Neural cell (in vitro differentiated cells): ENCODE measurements around the gene RPL10A. TPM values are rescaled to one million over a fixed set of nuclear protein-coding genes. Genes with fewer than 3 reads are reported as not detected.

Source experiments
- H2AFZ ChIP-seq: fragments of 200-600, 300-800 bp; sonication (generic), shearing (Covaris generic); 2 replicates; pipeline ENCODE4 v1.6.0; 2014; ENCODE audit warnings: low read depth, mild to moderate bottlenecking, antibody characterized with exemption, low read length, moderate library complexity
- H3F3A ChIP-seq: fragments of 200-600 bp; shearing (Covaris generic); 2 replicates; pipeline ENCODE4 v1.6.1; 2016; ENCODE audit warnings: mild to moderate bottlenecking, moderate library complexity, mixed read lengths, antibody characterized with exemption, low read length; ENCODE audit not compliant: insufficient read depth, poor library complexity, severe bottlenecking
- H3K27ac ChIP-seq: fragments of 200-600, 300-800 bp; sonication (generic), shearing (Covaris generic); 2 replicates; pipeline ENCODE4 v1.5.1; 2014; ENCODE audit warnings: mild to moderate bottlenecking, low read length, moderate library complexity
- H3K27me3 ChIP-seq: fragments of 300-800, 200-600 bp; sonication (generic), shearing (Covaris generic); 2 replicates; pipeline ENCODE4 v1.6.0; 2014; ENCODE audit warnings: mild to moderate bottlenecking, low read depth, low read length, moderate library complexity; ENCODE audit not compliant: insufficient read depth
- H3K36me3 ChIP-seq: fragments of 300-800, 200-600 bp; sonication (generic), shearing (Covaris generic); 2 replicates; pipeline ENCODE4 v1.5.1; 2014; ENCODE audit warnings: mild to moderate bottlenecking, antibody characterized with exemption, low read length, moderate library complexity; ENCODE audit not compliant: insufficient read depth
- H3K4me2 ChIP-seq: fragments of 300-800, 200-600 bp; sonication (generic), shearing (Covaris generic); 2 replicates; pipeline ENCODE4 v1.6.0; 2014; ENCODE audit warnings: mild to moderate bottlenecking, low read length
- H3K4me3 ChIP-seq: fragments of 300-800, 200-600 bp; sonication (generic), shearing (Covaris generic); 2 replicates; pipeline ENCODE4 v1.5.1; 2014; ENCODE audit warnings: mild to moderate bottlenecking, low read length, moderate library complexity
- H3K79me2 ChIP-seq: fragments of 200-600 bp; shearing (Covaris generic); replicated peaks from 2 replicates; pipeline ENCODE4 v1.6.0; 2014; ENCODE audit warnings: mild to moderate bottlenecking, low read length, moderate library complexity; ENCODE audit not compliant: insufficient read depth
- H3K9ac ChIP-seq: fragments of 300-800, 200-600 bp; sonication (generic), shearing (Covaris generic); 2 replicates; pipeline ENCODE4 v1.6.1; 2016; ENCODE audit warnings: mild to moderate bottlenecking, low read length, mixed read lengths
- H3K9me2 ChIP-seq: fragments of 200-600 bp; shearing (Covaris generic); 2 replicates; pipeline ENCODE4 v1.6.1; 2016; ENCODE audit warnings: mild to moderate bottlenecking, low read length, mixed read lengths; ENCODE audit not compliant: insufficient read depth
- H3K9me3 ChIP-seq: fragments of 200-600, 300-800 bp; sonication (generic), shearing (Covaris generic); 2 replicates; pipeline ENCODE4 v1.6.1; 2016; ENCODE audit warnings: mild to moderate bottlenecking, mixed run types, low read length, moderate library complexity, mixed read lengths
- H4K20me1 ChIP-seq: fragments of 200-600 bp; shearing (Covaris generic); 2 replicates; pipeline ENCODE4 v1.6.1; 2016; ENCODE audit warnings: mild to moderate bottlenecking, mixed run types; ENCODE audit not compliant: insufficient read depth
- EP300 ChIP-seq: fragments of 450-650 bp; conservative IDR thresholded peaks from 2 replicates; pipeline ENCODE4 v1.6.1; 2014; ENCODE audit warnings: antibody characterized with exemption, mild to moderate bottlenecking, moderate library complexity; ENCODE audit not compliant: poor library complexity, severe bottlenecking
- EZH2 ChIP-seq: fragments of 200-600, 300-800 bp; shearing (Covaris generic), sonication (generic); IDR thresholded peaks from 2 replicates; pipeline ENCODE4 v1.6.1; 2014; ENCODE audit warnings: antibody characterized with exemption, low read length, borderline replicate concordance, mild to moderate bottlenecking; ENCODE audit not compliant: insufficient read depth, poor library complexity, severe bottlenecking
- MXI1 ChIP-seq: fragments of 450-650 bp; conservative IDR thresholded peaks from 2 replicates; pipeline ENCODE4 v1.6.1; 2014; ENCODE audit warnings: antibody characterized with exemption, mild to moderate bottlenecking; ENCODE audit not compliant: poor library complexity, severe bottlenecking
- POLR2AphosphoS5 ChIP-seq: IDR thresholded peaks from 2 replicates; pipeline ENCODE4 v1.6.1; 2012
- RAD21 ChIP-seq: fragments of 450-650 bp; conservative IDR thresholded peaks from 2 replicates; pipeline ENCODE4 v1.6.1; 2014; ENCODE audit warnings: antibody characterized with exemption, mild to moderate bottlenecking, moderate library complexity
- SMC3 ChIP-seq: fragments of 450-650 bp; conservative IDR thresholded peaks from 2 replicates; pipeline ENCODE4 v1.6.1; 2014; ENCODE audit warnings: antibody characterized with exemption, mild to moderate bottlenecking, moderate library complexity; ENCODE audit not compliant: poor library complexity
- TAF1 ChIP-seq: IDR thresholded peaks from 2 replicates; pipeline ENCODE4 v1.6.1; 2012; ENCODE audit warnings: low read depth
- polyA plus RNA-seq: library from polyadenylated mRNA; depleted of rRNA; stranded (reverse); fragments of >200 nt; gene quantifications from 2 replicates; pipeline ENCODE4 v1.2.3, GENCODE V29; 2014
- TF ChIP-seq, protein P1 (sequence below): IDR thresholded peaks from 2 replicates; pipeline ENCODE4 v1.6.1; 2012; ENCODE audit warnings: borderline replicate concordance
- TF ChIP-seq, protein P2 (sequence below): fragments of 450-650 bp; IDR thresholded peaks from 2 replicates; pipeline ENCODE4 v1.5.1; 2014; ENCODE audit warnings: antibody characterized with exemption, mild to moderate bottlenecking, moderate library complexity; ENCODE audit not compliant: poor library complexity, severe bottlenecking

The RPL10A gene
- polyA plus RNA-seq, 1 donor from 2014 or later = 1,049 TPM

DNA sequence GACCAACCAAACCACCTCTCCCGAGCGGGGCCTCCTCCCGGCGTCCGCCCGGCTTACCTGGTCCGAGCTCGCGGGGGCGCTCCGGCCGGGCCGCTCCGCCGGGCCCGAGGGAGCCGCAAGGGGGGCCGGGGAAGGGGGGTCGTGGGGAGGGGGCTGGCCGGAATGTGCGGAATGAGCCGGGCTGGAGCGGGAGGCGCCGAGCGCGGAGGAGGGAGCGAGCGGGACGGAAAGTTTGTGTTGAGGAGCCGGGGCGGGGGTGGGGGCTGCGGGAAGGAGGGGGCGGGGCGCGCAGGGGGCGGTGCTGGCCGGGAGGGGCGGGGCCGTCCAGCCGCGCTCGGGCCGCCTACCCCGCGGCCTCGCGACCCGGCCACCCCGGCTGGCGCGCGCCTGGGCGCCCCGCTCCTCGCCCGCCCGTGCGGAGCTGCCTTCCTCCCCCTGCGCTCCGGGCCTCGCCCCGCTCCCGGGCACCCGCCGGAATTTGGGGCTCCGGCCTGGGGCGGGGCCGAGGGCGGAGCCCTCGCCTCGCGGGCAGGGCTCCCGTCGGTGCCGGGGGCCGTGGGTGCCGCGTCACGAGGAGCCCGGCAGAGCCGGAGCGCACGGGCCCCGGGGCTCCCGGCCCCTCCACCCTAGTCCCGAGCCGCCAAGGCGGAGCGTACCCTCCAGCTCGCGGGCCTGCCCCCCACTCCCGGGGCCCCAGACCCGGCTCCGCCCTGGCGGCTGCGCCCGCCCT is 28.8 kb downstream of the RPL10A start, which contains the start of gene TEAD3:
Gene TEAD3, minus strand, starts transcription at position 239 of the 730 bp plus-strand sequence.
- H3K9me2 ChIP-seq = no peaks in the 10 kb centered on the region
- TF ChIP-seq TAF1 (no peak), RAD21 (no peak), EZH2 (no peak), SMC3 (no peak), EP300 (no peak), MXI1 (no peak), POLR2AphosphoS5 (no peak)
- TF ChIP-seq, protein P1, sequence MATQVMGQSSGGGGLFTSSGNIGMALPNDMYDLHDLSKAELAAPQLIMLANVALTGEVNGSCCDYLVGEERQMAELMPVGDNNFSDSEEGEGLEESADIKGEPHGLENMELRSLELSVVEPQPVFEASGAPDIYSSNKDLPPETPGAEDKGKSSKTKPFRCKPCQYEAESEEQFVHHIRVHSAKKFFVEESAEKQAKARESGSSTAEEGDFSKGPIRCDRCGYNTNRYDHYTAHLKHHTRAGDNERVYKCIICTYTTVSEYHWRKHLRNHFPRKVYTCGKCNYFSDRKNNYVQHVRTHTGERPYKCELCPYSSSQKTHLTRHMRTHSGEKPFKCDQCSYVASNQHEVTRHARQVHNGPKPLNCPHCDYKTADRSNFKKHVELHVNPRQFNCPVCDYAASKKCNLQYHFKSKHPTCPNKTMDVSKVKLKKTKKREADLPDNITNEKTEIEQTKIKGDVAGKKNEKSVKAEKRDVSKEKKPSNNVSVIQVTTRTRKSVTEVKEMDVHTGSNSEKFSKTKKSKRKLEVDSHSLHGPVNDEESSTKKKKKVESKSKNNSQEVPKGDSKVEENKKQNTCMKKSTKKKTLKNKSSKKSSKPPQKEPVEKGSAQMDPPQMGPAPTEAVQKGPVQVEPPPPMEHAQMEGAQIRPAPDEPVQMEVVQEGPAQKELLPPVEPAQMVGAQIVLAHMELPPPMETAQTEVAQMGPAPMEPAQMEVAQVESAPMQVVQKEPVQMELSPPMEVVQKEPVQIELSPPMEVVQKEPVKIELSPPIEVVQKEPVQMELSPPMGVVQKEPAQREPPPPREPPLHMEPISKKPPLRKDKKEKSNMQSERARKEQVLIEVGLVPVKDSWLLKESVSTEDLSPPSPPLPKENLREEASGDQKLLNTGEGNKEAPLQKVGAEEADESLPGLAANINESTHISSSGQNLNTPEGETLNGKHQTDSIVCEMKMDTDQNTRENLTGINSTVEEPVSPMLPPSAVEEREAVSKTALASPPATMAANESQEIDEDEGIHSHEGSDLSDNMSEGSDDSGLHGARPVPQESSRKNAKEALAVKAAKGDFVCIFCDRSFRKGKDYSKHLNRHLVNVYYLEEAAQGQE = no peak
- TF ChIP-seq, protein P2, sequence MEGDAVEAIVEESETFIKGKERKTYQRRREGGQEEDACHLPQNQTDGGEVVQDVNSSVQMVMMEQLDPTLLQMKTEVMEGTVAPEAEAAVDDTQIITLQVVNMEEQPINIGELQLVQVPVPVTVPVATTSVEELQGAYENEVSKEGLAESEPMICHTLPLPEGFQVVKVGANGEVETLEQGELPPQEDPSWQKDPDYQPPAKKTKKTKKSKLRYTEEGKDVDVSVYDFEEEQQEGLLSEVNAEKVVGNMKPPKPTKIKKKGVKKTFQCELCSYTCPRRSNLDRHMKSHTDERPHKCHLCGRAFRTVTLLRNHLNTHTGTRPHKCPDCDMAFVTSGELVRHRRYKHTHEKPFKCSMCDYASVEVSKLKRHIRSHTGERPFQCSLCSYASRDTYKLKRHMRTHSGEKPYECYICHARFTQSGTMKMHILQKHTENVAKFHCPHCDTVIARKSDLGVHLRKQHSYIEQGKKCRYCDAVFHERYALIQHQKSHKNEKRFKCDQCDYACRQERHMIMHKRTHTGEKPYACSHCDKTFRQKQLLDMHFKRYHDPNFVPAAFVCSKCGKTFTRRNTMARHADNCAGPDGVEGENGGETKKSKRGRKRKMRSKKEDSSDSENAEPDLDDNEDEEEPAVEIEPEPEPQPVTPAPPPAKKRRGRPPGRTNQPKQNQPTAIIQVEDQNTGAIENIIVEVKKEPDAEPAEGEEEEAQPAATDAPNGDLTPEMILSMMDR = no peak

DNA sequence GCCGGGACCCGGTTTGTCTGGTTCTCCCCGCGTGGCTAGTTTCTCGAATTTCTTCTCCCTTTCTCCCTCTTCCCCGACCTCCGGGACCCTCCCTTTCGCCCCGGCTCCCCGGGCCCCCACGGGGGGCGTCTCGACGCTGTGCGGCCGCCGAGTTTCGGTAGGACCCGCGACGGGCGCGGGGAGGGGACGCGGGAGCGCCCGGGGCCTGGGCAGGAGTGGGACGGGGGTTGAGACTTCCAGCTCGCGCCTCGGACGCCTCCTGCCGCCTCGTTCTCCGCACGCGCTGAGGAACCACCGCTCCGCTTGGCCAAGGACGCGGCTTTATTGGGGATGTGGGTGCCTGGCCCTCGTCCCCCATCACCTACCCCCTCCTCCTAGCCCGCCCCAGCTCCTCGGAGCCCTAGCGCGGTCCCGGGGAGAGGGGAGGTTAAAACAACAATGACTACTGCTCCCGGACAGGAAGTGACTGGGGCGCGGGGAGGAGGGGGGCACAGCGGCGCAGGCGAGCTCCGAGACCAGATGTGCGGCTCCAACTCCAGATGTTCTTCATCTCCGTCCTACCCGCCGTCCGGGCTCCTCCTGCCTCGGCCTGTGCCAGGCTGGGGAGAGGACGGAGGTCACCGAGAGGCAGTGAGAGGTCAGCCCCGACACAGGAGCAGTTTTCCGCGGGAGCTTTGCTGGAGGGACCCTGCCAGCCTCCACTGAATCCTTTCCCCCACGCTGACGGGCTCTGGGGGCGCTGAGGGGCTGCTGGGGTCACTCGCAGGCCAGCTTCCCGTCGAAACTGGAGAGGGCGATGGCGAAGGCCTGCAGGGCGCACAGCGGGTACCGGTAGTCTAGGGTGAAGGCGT is 29.6 kb downstream of the RPL10A start:
- peak overlapping the region; percentile 65 for H3K4me3 ChIP-seq
- no peak for TF ChIP-seq POLR2AphosphoS5
- TF ChIP-seq, protein P2 = peak; percentile 14
- no peak for TF ChIP-seq SMC3
- TF ChIP-seq EZH2 = peak; percentile 45
- H3K4me2 ChIP-seq = peak overlapping the region; percentile 35
- H3K9me3 ChIP-seq = no peaks in the 10 kb centered on the region
- H3K9me2 ChIP-seq = no peaks in the 10 kb centered on the region
- peak overlapping the region; percentile 16 for H3K9ac ChIP-seq
- no peaks in the 10 kb centered on the region for H3F3A ChIP-seq
- peaks cover 31% of the 10 kb centered on the region for H3K27me3 ChIP-seq
- no peaks in the 10 kb centered on the region for H4K20me1 ChIP-seq
- no peak overlapping the region for H2AFZ ChIP-seq
- H3K79me2 ChIP-seq = no peaks in the 10 kb centered on the region
- no peaks in the 10 kb centered on the region for H3K36me3 ChIP-seq
- no peak overlapping the region for H3K27ac ChIP-seq

More for the DNA sequence above, 28.8 kb downstream of the RPL10A start, which contains the start of gene TEAD3:
- peak within 1 kb of the TSS; percentile 35 for H3K4me2 ChIP-seq
- no peaks in the 10 kb centered on the region for H3K36me3 ChIP-seq
- no peaks in the 10 kb centered on the region for H3K9me3 ChIP-seq
- H3K9ac ChIP-seq = peak within 1 kb of the TSS; percentile 16
- no peak within 1 kb of the TSS for H2AFZ ChIP-seq
- no peak within 1 kb of the TSS for H3K27ac ChIP-seq
- H3F3A ChIP-seq = no peaks in the 10 kb centered on the region
- H3K27me3 ChIP-seq = peaks cover 31% of the 10 kb centered on the region
- peak within 1 kb of the TSS; percentile 65 for H3K4me3 ChIP-seq
- no peaks in the 10 kb centered on the region for H4K20me1 ChIP-seq
- H3K79me2 ChIP-seq = no peaks in the 10 kb centered on the region
